NCI-H774 (cell line): Measurements from ENCODE around the gene IQCH.
A peak's percentile ranks its signal among the peaks of the same experiment; 100 is the strongest.

Source experiments
- DNase-seq: peaks from one replicate; lab custom pipeline; 2025; lab: John Stamatoyannopoulos, UW

The IQCH gene

DNA sequence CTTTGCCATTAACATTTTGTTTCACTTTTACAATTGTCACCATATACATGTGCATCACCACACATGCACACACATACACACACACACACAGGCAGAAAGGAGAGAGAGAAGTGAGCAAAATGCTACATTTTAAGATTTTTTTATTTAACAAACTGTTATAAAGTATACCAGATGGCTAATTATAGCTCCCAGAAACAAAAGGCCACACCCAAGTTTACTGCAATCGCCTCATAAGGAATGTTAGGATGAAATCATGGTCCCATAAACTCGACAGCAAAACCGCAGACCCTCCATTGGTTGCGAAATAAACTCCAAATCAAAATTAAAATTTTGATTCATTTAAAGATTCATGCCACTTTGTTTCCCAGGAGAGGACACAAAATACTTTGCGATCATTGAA, 250.2 kb downstream of the IQCH start:
- DNase-seq: no peak

DNA sequence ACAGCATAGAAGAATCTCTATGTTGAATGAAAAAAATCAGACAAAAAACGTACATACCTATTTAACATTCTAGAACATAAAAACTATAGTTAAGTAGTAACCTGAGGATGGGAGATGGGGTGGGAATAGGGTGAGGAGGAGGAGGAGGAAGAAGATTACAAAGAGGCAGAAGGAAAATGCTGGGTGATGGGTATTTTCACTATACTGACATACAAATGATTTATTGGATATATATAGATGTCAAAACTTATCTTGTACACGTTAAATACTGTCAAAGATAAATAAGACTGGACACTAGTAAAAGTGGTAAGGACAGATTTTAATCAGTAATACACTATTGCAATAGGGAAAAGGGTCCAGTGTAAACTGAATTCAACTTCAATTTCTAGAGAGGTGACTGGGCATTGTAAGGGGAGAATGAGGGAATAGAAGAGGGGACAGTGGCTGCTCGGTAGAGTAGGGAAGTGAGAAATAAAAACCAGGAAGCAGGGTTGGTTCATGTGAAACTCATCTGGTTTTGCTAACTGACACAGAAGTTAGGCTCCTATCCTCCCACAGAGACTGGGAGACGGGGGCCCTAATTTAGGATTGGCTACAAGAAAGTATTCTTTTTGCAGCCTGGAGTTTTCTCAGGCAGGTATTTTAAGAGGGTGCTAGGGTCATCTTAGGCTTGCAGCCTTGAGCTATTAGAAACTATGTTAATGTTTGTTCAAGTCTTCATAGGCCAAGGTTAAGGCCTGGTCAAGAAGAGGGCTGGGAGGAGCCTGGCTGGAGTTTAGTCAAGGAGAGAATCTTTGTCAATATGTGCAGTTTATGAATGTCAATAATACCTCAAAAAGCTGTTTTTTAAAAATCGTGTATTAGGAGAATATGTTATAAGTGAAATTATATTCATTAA, 251.3 kb downstream of the IQCH start:
- DNase-seq: no peak

DNA sequence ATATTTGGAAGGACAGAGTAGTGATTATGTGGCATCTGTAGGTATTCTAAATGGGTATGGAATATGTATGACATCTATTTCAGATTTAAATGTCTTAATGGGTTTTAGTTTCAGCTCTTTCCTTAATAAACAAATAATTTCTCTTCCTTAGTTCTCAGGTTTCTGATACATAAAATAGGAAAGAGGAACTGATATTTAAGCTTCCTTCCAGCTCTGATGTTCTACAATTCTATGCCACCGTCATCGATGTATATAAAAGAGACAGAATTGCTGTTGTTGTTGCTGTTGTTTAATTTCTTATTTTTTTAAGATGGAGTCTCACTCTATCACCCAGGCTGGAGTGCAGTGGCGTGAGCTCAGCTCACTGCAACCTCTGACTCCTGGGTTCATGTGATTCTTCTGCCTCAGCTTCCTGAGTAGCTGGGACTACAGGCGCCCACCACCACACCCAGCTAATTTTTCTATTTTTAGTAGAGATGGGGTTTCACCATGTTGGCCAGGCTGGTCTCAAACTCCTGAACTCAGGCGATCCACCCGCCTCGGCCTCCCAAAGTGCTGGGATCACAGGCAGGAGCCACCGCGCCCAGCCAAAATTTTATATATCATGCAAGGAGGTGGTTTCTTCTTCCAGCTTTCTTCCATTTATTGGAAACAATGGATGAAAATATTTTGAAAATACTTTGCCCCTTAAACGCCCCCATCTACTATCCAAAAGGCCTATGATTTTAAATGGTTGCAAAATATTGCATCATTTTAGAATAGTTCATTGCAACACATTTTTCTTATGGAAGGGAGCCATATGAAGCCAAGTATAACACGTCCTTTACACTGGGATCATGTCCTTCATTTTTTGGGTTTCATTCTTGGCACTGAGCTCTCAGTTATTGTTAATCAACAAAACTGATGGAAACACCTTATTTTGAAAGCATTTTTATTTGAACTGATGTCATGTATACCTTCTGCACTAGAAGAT, 252.5 kb downstream of the IQCH start:
- DNase-seq: no peak

DNA sequence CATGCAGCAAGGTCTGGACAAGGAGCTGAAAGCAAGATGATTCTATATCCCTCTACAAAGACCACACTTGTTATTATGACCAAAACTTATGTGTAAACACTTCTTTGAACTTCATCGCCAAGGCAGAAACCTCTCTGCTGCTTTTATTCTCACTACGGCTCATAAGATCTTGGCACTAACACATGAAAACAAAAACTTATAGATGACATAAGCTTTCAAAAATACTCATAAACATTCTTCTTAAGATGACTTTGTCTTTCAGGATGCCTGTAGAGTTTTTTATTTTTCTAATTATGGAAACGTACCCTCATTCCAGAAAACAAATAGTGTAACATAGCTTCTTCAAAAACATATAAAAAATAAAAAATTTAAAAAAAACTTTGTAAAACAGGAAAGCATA, 253.8 kb downstream of the IQCH start:
- DNase-seq: no peak

DNA sequence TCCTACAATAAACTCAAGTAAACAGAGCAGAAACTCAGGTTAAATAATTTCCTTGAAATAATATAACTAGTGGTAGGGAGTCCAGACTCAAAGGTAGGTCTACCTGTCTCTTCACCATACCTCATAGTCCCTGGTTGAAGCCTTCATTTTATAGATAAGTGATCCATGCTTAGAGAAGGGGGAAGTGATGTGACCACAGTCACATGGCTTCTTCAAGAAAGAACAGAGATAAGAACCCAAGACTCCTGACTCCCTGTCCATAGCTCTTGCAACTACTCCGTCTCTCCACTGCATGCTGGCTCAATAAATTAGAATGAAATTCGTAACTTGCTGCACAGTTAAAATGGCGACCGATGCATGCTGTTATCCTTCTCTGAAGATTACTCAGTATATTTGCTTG, 255.3 kb downstream of the IQCH start:
- DNase-seq: no peak

DNA sequence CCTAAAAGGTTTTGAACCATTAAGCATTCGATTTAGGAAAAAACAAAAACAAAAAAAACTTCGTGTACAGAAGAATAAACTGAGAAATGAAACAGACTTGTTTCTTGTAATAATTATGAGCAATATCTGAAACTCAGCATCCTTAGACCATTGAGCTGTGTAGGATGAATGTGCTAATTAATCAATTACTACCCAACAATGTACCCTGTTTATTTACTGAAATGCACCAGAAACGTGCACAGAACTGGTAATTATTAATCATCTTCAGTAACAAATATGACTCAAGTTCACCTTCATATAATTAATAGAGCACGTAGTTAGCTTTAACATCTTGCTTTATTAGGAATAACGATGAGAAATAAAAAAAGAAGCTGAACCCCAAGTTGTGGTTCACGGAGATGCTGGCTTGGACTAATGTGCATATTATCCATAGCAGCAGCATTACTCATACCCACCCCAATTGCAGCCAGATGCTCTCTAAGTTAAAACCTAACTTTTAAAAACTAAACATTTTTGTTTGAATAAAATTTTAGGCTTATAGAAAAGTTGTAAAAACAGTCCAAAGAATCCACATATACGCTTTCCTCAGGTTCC, 256.1 kb downstream of the IQCH start:
- DNase-seq: no peak

DNA sequence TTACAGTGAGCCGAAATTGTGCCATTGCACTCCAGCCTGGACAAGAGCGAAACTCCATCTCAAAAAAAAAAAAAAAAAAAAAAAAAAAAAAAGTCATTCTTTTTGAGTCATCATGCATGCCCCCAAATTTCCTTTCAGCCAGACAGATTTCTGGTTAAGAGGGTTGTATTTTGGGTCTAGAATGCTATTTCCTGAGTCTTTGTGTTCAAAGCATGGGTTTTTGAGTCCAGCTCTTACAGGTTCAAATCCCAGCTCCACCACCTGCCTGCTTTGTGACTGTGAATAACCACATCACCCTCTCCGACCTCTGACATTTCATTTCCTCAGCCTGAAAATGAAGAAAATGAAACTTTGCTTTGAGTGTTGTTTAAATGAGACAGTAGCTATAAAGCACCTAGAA, 257.0 kb downstream of the IQCH start:
- no peak for DNase-seq

DNA sequence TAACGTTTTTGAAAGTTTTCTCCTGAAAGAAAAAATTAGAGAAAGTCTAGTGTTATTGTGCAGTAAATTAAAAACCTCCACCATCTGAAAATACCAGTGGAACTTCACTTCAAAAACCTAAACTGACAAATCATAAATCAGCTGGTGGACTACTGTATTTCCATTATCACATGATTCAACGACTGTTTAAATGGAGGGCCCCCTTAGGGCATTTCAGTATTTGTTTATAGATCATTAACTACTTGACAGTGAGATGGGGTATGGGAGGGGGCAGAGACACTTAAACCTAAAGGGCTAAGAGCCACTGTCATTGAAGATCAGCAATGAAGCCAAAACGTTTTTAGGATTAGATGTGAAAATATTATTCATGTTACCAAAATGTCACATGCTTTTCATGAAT, 257.6 kb downstream of the IQCH start:
- DNase-seq: no peak

DNA sequence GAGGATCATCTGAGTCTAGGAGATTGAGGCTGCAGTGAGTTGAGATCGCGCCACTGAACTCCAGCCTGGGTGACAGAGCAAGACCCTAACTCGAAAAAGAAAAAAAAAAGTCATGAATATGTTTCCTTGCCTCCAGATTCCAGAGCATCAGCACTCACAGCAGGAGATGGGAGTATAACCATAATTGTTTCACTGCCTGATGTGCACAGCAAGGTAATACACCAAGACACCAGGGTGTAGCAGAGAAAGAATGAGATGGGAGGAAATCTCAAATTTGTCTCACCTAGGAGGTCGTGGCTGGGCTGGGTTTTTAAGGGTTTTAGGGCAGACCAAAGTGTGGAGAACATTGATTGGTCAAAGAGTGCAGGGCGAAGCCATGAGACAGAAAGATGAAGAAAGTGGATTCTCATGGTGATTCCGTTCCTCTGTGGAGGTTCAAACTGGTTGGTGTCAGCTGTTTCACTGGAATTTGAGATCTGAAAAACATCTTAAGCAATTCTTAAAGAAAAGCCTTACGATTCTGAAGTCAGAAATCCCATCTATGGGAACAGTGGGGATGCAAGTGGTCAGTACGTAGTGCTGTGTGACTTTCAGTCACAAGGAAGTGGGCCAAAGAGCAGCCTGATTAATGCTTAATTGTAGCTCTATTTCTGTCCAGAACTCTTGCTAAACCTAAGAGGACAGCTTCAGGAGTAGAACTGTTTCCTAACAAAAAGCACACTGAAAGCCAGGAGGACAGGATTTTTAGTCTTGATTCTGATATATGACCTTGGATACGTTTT, 258.5 kb downstream of the IQCH start:
- DNase-seq: no peak

DNA sequence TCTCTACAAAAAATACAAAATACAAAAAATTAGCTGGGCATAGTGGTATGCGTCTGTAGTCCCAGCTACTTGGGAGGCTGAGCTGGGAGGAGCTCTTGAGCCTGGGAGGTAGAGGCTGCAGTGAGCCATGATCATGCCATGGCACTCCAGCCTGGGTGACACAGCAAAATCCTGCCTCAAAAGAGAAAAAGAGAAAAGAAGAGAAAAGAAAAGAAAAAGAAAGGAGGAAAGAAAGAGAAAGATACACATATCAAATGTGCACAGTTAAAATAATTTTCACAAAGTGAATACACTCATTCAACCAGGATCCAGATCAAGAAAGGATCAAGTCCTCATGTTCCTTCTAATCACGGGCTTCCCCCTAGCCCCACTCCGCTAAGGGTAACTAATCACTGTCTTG, 260.5 kb downstream of the IQCH start:
- DNase-seq: no peak

DNA sequence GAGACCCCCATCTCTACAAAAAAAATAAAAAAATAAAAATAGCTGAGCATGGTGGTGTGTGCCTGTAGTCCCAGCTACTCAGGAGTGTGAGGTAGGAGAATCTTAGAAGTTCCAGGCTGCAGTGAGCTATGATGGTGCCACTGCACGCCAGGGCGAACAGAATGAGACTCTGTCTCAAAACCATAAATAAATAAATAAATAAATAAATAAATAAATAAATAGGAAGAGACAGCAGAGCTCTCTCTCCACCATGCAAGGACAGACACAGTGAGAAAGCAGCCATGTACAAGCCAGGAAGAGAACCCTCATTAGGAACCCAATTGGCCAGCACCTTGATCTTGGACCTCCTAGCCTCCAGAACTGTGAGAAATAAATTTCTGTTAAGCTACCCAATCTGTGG, 261.0 kb downstream of the IQCH start:
- no peak for DNase-seq

DNA sequence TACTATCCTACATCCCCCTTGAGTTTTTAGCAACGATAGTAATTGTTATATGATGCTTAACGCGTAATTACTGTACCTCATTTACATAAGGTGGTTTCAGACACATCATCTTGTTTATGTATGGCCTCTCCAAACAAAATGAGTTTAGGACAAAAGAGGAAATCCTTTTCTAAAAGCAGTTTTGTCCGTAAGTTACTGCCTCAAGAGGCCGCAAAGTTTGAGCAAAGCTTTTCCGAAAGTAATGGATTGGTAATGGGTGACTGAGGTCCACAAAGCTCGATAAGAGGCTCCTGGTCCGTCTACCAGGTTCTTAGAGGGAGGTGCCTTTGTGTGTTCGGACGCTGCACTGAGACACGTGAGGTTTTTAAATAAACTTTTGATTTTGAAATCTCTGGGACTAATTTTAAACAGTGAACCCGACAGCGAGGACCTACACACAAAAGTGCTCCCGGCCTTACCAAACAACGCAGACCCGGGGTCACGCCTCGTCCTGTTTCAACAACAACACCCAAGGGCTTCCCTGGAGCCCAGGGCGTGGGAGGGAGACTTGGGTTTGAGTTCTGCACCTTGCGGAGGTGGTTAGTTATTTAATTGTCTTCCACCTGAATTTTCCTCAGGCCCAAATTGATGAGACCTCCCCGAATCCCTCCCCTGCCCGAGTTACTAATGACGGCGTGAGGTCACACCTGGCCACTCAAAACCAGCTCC, 265.9 kb downstream of the IQCH start:
- DNase-seq: no peak

DNA sequence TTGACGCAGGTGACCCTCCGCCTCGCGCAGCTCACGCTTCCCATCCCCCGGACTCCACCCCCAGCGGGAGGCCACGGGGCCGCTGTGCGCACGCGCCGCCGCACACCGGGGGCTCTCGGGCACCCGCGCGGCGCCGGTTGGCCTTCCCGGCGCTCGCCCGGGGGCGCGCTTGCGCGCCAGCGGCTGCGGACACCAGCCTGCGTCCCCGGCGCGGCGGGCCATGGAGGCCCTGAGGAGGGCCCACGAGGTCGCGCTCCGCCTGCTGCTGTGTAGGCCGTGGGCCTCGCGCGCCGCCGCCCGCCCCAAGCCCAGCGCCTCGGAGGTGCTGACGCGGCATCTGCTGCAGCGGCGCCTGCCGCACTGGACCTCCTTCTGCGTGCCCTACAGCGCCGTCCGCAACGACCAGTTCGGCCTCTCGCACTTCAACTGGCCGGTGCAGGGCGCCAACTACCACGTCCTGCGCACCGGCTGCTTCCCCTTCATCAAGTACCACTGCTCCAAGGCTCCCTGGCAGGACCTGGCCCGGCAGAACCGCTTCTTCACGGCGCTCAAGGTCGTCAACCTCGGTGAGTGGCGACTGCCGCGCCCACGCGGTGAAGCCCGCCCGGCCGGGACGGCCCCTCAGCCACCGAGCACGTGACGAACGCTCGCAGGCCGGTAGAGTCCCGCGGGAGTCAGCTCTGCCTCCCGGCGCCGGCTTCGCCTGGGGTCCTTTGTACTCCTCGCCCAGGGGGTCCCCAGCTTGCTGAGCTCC, 266.6 kb downstream of the IQCH start, which contains the start of gene C15orf61:
C15orf61 (plus strand) TSS at position 103 of the 754 bp plus-strand sequence; CDS start at position 221, 118 bp downstream.
- DNase-seq: peak; percentile 93

DNA sequence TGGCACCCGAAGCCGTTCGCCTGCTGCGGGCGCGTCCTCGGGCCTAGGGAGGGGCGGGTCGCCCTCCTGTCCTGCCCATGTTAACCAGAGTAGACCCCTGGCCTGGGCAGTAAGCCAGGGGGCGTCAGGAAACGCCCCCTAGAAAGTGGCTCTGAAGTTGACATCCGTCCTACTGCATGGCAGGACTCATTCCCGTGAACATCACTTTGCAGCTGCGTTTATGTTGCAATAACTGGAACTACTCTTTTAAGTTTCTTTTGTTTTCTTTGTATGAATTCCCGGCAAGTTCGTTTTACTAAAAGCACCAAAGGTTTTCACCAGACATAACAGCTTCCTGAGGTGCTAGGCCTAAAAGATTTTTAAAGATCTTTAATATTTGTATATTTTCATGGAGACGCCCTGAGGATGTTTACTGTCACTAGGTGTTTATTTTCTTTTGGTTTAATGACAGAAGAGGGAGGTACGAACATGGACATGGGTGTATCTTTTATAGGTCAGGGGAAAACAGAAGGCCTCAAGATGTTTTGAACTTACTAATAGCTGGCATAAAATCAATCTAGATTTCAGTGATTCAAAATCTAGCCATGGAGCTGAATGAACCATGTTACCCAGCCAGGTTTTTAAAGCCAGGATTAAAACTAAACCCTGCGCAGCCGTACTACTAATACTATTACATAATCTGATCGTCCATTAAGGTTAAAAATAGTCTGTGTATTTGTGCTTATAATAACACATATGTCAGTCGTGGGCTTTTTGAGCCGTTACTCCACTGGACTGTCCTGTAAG, 267.4 kb downstream of the IQCH start:
- DNase-seq: no peak

DNA sequence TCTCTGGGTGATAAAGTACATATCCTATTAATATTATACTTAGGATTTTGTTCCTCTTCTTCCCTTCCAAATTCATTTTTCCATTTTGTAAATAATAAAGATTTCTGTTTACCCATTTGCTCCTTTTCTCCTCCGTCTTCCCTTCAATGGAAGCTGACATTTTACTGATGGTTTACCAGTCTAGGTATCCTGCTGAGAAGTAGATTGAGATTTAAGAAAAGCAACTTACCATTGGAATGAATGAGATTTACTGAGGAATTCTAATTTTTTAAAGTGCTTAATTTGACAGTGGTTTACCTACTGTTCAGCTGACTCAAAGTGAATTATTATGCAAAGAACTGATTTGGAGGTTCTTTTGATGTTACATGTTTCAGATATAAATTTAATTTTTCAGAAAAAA, 268.7 kb downstream of the IQCH start:
- DNase-seq: no peak

DNA sequence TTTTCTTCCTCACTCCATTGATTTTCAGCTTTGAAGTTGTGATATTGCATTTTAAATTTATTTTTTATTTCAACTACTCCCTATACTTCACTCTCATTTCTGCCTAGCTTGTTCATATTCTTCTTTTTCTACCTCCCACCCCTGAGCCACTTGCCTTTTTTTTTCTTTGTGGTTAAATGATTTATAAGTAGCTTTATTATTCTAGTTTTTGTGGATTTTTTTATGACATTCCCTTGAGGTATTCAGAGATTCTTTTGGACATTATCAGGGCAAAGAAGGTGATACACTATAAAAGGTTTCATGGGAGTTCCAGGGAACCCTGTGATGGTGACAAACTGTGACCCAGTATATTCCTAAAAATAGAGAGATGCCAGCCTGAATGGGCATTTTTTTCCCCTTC, 269.6 kb downstream of the IQCH start:
- DNase-seq: no peak

DNA sequence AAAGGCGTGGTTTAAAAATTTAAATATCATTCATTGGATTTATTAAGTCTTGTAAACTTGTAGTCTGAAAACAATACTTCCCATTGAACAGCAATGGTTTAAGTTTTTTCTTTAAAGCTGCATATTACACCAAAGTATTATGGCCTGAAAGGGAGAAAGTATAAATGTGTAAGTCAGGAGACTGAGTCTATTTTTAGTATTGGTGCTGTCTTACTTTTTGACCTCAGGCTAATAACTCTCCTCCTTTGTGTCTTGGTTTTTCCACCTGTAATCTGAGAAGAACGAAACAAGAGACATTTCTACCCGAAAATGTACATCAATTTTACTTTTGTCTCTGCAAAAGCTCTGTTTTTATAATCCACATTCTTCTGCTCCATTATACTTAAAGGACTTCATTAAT, 273.9 kb downstream of the IQCH start:
- no peak for DNase-seq

DNA sequence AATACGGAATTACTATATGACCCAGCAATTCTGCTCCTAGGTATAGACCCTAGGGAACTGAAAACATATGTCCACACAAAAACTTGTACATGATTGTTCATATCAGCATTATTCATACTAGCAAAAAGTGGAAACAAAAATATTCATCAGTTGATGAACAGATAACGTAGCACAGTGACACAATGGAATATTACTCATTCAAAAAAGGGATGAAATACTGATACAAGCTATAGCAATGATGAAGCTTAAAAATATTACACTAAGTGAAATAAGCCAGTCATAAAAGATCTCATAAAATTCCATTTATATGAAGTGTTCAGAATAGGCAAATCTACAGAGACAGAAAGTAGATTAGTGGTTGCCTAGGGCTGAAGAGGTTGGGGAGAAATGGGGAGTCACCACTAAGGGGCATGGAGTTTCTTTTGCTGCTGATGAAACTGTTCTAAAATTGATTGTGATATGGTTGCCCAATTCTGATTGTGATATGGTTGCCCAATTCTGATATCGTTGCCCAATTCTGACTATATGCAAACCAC, 276.9 kb downstream of the IQCH start:
- DNase-seq: no peak

DNA sequence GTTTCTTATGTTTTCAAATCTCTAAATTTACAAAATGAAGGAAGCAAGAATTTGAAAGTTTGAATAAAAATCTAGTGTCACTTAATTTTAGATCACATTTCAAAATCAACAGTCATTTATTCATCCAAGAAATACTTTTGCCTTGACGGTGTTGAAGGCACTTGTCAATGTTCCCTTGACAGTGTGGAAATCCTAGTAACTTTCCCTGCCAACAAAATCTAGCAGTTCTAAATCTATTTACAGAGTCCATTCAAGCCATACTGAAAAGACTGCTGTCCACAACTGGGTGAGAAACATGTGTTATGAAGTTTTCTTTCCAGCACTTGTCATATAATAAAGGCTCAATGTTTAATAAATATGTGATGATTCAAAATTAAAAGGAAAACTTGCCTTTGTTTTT, 279.3 kb downstream of the IQCH start:
- no peak for DNase-seq
